IMR-90 (cell line): ENCODE measurements around the gene RPL41. TPM values are rescaled to one million over a fixed set of nuclear protein-coding genes. Genes with fewer than 3 reads are reported as not detected.

Experiments
- ATAC-seq: fragments of 200-7000 bp; cut with Tn5 transposase; 2 replicates; pipeline ENCODE4 v1.9.1; 2020; ENCODE audit warnings: low read depth, mild to moderate bottlenecking, moderate library complexity
- BruUV-seq: library from RNA; stranded (reverse); fragments of 400-500 nt; replicated peaks from 2 replicates; lab custom pipeline; 2021; lab: Mats Ljungman, UMichigan
- CTCF ChIA-PET: fragments of 300-600 bp; formaldehyde crosslinking; extraction: SDS; loops from one replicate; lab custom pipeline; 2021; ENCODE audit warnings: antibody characterized with exemption; lab: Yijun Ruan, JAX
- POLR2A ChIA-PET: fragments of 300-600 bp; sonication (Branson Sonifier 250); formaldehyde crosslinking; loops from one replicate; lab custom pipeline; 2022; ENCODE audit warnings: antibody characterized with exemption; ENCODE audit not compliant: unreplicated experiment; lab: Charles Lee
- DNase-seq: peaks from one replicate; pipeline ENCODE4 v3.0.0; 2013
- H2AFZ ChIP-seq: replicated peaks from 2 replicates; pipeline ENCODE3; 2013; ENCODE audit warnings: low read length, mild to moderate bottlenecking; ENCODE audit not compliant: poor library complexity
- H2AK5ac ChIP-seq: 2 replicates; pipeline ENCODE4 v1.6.1; 2013; ENCODE audit warnings: low read depth, low read length, inconsistent platforms
- H2AK9ac ChIP-seq: replicated peaks from 2 replicates; pipeline ENCODE3; 2013; ENCODE audit warnings: mild to moderate bottlenecking, low read depth, low read length, moderate library complexity; ENCODE audit not compliant: poor library complexity
- H2BK120ac ChIP-seq: 2 replicates; pipeline ENCODE4 v1.6.1; 2013; ENCODE audit warnings: low read depth, low read length, inconsistent platforms
- H2BK15ac ChIP-seq: 3 replicates; pipeline ENCODE4 v1.6.1; 2013; ENCODE audit warnings: low read depth, low read length, inconsistent platforms
- H2BK20ac ChIP-seq: 2 replicates; pipeline ENCODE4 v1.6.1; 2013; ENCODE audit warnings: low read depth, mild to moderate bottlenecking, inconsistent platforms, low read length, moderate library complexity
- H2BK5ac ChIP-seq: 2 replicates; pipeline ENCODE4 v1.6.1; 2013; ENCODE audit warnings: mild to moderate bottlenecking, low read depth, low read length, inconsistent platforms; ENCODE audit not compliant: poor library complexity, severe bottlenecking
- H3K14ac ChIP-seq: replicated peaks from 2 replicates; pipeline ENCODE4 v1.6.1; 2013; ENCODE audit warnings: low read depth, low read length, inconsistent platforms
- H3K18ac ChIP-seq: 2 replicates; pipeline ENCODE4 v1.6.1; 2013; ENCODE audit warnings: low read depth, low read length, control low read depth
- H3K23ac ChIP-seq: 2 replicates; pipeline ENCODE4 v1.6.1; 2013; ENCODE audit warnings: low read depth, low read length, inconsistent platforms
- H3K27ac ChIP-seq: 2 replicates; pipeline ENCODE4 v1.5.1; 2013; ENCODE audit warnings: mild to moderate bottlenecking, control low read depth, low read length; ENCODE audit not compliant: insufficient read depth
- H3K27me3 ChIP-seq: 2 replicates; pipeline ENCODE4 v1.6.1; 2013; ENCODE audit warnings: low read length; ENCODE audit not compliant: control insufficient read depth, insufficient read depth
- H3K36me3 ChIP-seq: 2 replicates; pipeline ENCODE4 v1.6.1; 2013; ENCODE audit warnings: low read length, mixed read lengths; ENCODE audit not compliant: control insufficient read depth, insufficient read depth
- H3K4ac ChIP-seq: 2 replicates; pipeline ENCODE4 v1.6.1; 2013; ENCODE audit warnings: low read depth, low read length, inconsistent platforms
- H3K4me1 ChIP-seq: 2 replicates; pipeline ENCODE4 v1.6.1; 2013; ENCODE audit warnings: low read length, mixed read lengths; ENCODE audit not compliant: control insufficient read depth, insufficient read depth
- H3K4me2 ChIP-seq: 2 replicates; pipeline ENCODE4 v1.6.1; 2013; ENCODE audit warnings: low read depth, mild to moderate bottlenecking, control low read depth, low read length, moderate library complexity
- H3K4me3 ChIP-seq: 2 replicates; pipeline ENCODE4 v1.5.1; 2013; ENCODE audit warnings: low read depth, mild to moderate bottlenecking, control low read depth, low read length, moderate library complexity; ENCODE audit not compliant: insufficient read depth
- H3K56ac ChIP-seq: 2 replicates; pipeline ENCODE4 v1.6.1; 2013; ENCODE audit warnings: low read length, inconsistent platforms; ENCODE audit not compliant: insufficient read depth; ENCODE audit errors: extremely low read depth
- H3K79me1 ChIP-seq, 2 experiments: 2 replicates each; pipeline ENCODE4 v1.6.1; 2013; ENCODE audit warnings: low read length in 2 of 2, inconsistent platforms in 1 of 2, low read depth in 1 of 2
- H3K9ac ChIP-seq: 2 replicates; pipeline ENCODE4 v1.6.1; 2013; ENCODE audit warnings: low read depth, low read length, control low read depth
- H3K9me1 ChIP-seq: 2 replicates; pipeline ENCODE4 v1.6.1; 2013; ENCODE audit warnings: low read length, inconsistent platforms; ENCODE audit not compliant: insufficient read depth
- H3K9me3 ChIP-seq: 2 replicates; pipeline ENCODE4 v1.6.1; 2013; ENCODE audit warnings: low read length; ENCODE audit not compliant: control insufficient read depth, insufficient read depth
- H4K20me1 ChIP-seq: 2 replicates; pipeline ENCODE4 v1.6.1; 2013; ENCODE audit warnings: low read length, inconsistent platforms; ENCODE audit not compliant: insufficient read depth
- H4K5ac ChIP-seq: 2 replicates; pipeline ENCODE4 v1.6.1; 2013; ENCODE audit warnings: mild to moderate bottlenecking, low read depth, low read length, control low read depth
- H4K8ac ChIP-seq, 2 experiments: 2 replicates each; pipeline ENCODE4 v1.6.1; 2013; ENCODE audit warnings: low read depth in 2 of 2, low read length in 2 of 2, control low read depth in 1 of 2, inconsistent platforms in 1 of 2
- H4K91ac ChIP-seq: 2 replicates; pipeline ENCODE4 v1.6.1; 2013; ENCODE audit warnings: low read depth, low read length, inconsistent platforms; ENCODE audit not compliant: insufficient read depth
- BHLHE40 ChIP-seq: fragments of 150-350 bp; IDR thresholded peaks from 2 replicates; pipeline ENCODE4 v1.6.1; 2016; ENCODE audit warnings: mild to moderate bottlenecking, low read depth, low read length
- CEBPB ChIP-seq: IDR thresholded peaks from 2 replicates; pipeline ENCODE4 v1.6.1; 2012; ENCODE audit warnings: low read depth, low read length, improper control_type of control experiment
- CHD1 ChIP-seq: IDR thresholded peaks from 2 replicates; pipeline ENCODE4 v1.6.1; 2012; ENCODE audit warnings: low read depth, low read length, improper control_type of control experiment
- FOS ChIP-seq: fragments of 150-350 bp; IDR thresholded peaks from 2 replicates; pipeline ENCODE4 v1.6.1; 2016; ENCODE audit warnings: low read depth, low read length
- MAFK ChIP-seq: IDR thresholded peaks from 2 replicates; pipeline ENCODE4 v1.6.1; 2012; ENCODE audit warnings: low read depth, low read length, improper control_type of control experiment
- MAZ ChIP-seq: IDR thresholded peaks from 2 replicates; pipeline ENCODE4 v1.6.1; 2012; ENCODE audit warnings: low read depth, mild to moderate bottlenecking, low read length, improper control_type of control experiment, moderate library complexity, borderline replicate concordance
- MXI1 ChIP-seq: IDR thresholded peaks from 2 replicates; pipeline ENCODE4 v1.6.1; 2012; ENCODE audit warnings: low read depth, mild to moderate bottlenecking, low read length, moderate library complexity, borderline replicate concordance
- NFE2L2 ChIP-seq: fragments of 150-350 bp; IDR thresholded peaks from 2 replicates; pipeline ENCODE4 v1.6.1; 2016; ENCODE audit warnings: low read depth, mild to moderate bottlenecking, low read length
- POLR2A ChIP-seq: IDR thresholded peaks from 2 replicates; pipeline ENCODE4 v1.6.1; 2012; ENCODE audit warnings: mild to moderate bottlenecking, low read depth, low read length
- RAD21 ChIP-seq: IDR thresholded peaks from 2 replicates; pipeline ENCODE4 v1.6.1; 2012; ENCODE audit warnings: low read length, improper control_type of control experiment
- RCOR1 ChIP-seq: IDR thresholded peaks from 2 replicates; pipeline ENCODE4 v1.6.1; 2012; ENCODE audit warnings: mild to moderate bottlenecking, low read length, improper control_type of control experiment; ENCODE audit not compliant: insufficient replicate concordance
- RFX5 ChIP-seq: IDR thresholded peaks from 2 replicates; pipeline ENCODE4 v1.8.0; 2012; ENCODE audit warnings: low read depth, mild to moderate bottlenecking, low read length, moderate library complexity
- SMC3 ChIP-seq: fragments of 150-350 bp; IDR thresholded peaks from 2 replicates; pipeline ENCODE4 v1.6.1; 2016; ENCODE audit warnings: low read depth, mild to moderate bottlenecking, antibody characterized with exemption, low read length, moderate library complexity
- WGBS, 2 experiments: methylation state at CpG; one replicate each; pipeline versions ENCODE4 v1.1.5 to v1.1.7; 2013; ENCODE audit warnings: missing lambda C conversion rate in 2 of 2; ENCODE audit not compliant: insufficient read length in 1 of 2; ENCODE audit errors: extremely low coverage in 2 of 2; 5-methylcytosine and 5-hydroxymethylcytosine counted together
- dilution Hi-C: fragments of 300-500 bp; cut with HindIII; formaldehyde crosslinking; loops from one replicate; pipeline ENCODE4 v1.14.3; 2018; ENCODE audit warnings: low sequenced_read_pairs; ENCODE audit not compliant: unreplicated experiment
- in situ Hi-C: fragments of 300-500 bp; cut with MboI; formaldehyde crosslinking; loops from 3 replicates; pipeline ENCODE4 v1.14.3; 2019; ENCODE audit warnings: low sequenced_read_pairs, inconsistent platforms, mixed read lengths
- intact Hi-C: fragments of 100-400 bp; cut with micrococcal nuclease; formaldehyde crosslinking; loops from 2 replicates; pipeline ENCODE4 v1.10.0; 2022
- polyA plus RNA-seq, 3 experiments: library from polyadenylated mRNA; depleted of rRNA; stranded (reverse); fragments of >200 nt; gene quantifications; 2 replicates each; pipeline ENCODE4 v1.2.3, GENCODE V29; 2012; ENCODE audit warnings: low replicate concordance in 1 of 3
- total RNA-seq: library from RNA; depleted of rRNA; stranded (reverse); fragments of >200 nt; gene quantifications from 2 replicates; pipeline ENCODE4 v1.2.3, GENCODE V29; 2012
- TF ChIP-seq, protein P1 (sequence below): fragments of 150-350 bp; IDR thresholded peaks from 2 replicates; pipeline ENCODE4 v1.6.1; 2017; ENCODE audit warnings: mild to moderate bottlenecking, antibody characterized with exemption, low read length, low read depth
- TF ChIP-seq, protein P2 (sequence below): conservative IDR thresholded peaks from 2 replicates; pipeline ENCODE4 v1.5.1; 2012; ENCODE audit warnings: mild to moderate bottlenecking, low read depth, low read length, improper control_type of control experiment
- TF ChIP-seq, protein P3 (sequence below): fragments of 150-350 bp; IDR thresholded peaks from 2 replicates; pipeline ENCODE4 v1.6.1; 2016; ENCODE audit warnings: low read depth, mild to moderate bottlenecking, low read length, moderate library complexity, borderline replicate concordance

The RPL41 gene
- total and polyA plus RNA-seq, 2 of the 4 experiments (the other 2 are of a cell fraction) = 1,119 to 9,394 TPM

DNA sequence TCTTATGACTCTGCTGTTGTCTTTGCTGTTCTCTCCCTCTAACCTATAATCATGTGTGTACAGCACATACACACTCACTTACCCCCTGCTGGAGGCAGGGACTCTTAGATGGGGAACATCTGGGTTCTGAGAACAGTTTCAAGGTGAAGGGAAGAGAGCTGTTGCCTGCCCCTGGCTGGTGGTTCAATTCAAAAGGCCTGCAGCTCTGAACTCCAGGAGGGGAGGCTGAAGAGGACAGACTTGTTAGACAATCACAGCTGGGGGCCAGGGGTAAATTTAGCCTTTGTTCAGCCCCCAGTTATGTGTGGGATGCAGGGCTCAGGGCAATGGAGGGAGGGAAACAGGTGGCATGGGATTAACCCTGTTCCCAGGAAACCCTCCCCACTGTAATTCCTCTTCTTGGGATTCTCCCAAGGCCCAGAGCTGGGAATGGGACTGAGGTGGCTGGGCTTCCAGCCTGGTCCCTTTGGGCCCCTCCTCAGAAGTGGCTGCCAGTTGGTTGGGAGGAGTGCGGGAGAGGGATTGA is 37.9 kb downstream of the RPL41 start:
- Histone ChIP-seq H3K56ac (no peak overlapping the region), H3K4me3 (no peak overlapping the region), H2BK15ac (no peak overlapping the region), H3K27ac (no peak overlapping the region), H4K91ac (no peak overlapping the region), H3K79me1 (peaks cover 22 to 55% of the 10 kb centered on the region in 2 experiments), H3K14ac (no peak overlapping the region), H3K27me3 (no peaks in the 10 kb centered on the region), H3K4me2 (no peak overlapping the region), H3K4ac (no peak overlapping the region), H3K9ac (no peak overlapping the region), H2BK20ac (no peak overlapping the region), H4K8ac (no peak overlapping the region), H2BK120ac (no peak overlapping the region), H3K9me3 (no peaks in the 10 kb centered on the region), H2AK9ac (peak overlapping the region; percentile 68), H3K9me1 (peaks cover 14% of the 10 kb centered on the region), H3K18ac (no peak overlapping the region), H4K5ac (no peak overlapping the region), H2BK5ac (no peak overlapping the region), H3K36me3 (peaks cover 8% of the 10 kb centered on the region), H4K20me1 (peaks cover 10% of the 10 kb centered on the region), H3K4me1 (peaks cover 13% of the 10 kb centered on the region), H2AK5ac (no peak overlapping the region), H2AFZ (no peak overlapping the region), H3K23ac (no peak overlapping the region)
- TF ChIP-seq, protein P1, sequence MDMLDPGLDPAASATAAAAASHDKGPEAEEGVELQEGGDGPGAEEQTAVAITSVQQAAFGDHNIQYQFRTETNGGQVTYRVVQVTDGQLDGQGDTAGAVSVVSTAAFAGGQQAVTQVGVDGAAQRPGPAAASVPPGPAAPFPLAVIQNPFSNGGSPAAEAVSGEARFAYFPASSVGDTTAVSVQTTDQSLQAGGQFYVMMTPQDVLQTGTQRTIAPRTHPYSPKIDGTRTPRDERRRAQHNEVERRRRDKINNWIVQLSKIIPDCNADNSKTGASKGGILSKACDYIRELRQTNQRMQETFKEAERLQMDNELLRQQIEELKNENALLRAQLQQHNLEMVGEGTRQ = no peak
- TF ChIP-seq SMC3 (no peak), FOS (no peak), RCOR1 (no peak), CHD1 (no peak), MAFK (no peak), RAD21 (no peak), MXI1 (no peak), NFE2L2 (no peak), CEBPB (no peak), RFX5 (no peak), MAZ (no peak), POLR2A (no peak), BHLHE40 (no peak)
- TF ChIP-seq, protein P2, sequence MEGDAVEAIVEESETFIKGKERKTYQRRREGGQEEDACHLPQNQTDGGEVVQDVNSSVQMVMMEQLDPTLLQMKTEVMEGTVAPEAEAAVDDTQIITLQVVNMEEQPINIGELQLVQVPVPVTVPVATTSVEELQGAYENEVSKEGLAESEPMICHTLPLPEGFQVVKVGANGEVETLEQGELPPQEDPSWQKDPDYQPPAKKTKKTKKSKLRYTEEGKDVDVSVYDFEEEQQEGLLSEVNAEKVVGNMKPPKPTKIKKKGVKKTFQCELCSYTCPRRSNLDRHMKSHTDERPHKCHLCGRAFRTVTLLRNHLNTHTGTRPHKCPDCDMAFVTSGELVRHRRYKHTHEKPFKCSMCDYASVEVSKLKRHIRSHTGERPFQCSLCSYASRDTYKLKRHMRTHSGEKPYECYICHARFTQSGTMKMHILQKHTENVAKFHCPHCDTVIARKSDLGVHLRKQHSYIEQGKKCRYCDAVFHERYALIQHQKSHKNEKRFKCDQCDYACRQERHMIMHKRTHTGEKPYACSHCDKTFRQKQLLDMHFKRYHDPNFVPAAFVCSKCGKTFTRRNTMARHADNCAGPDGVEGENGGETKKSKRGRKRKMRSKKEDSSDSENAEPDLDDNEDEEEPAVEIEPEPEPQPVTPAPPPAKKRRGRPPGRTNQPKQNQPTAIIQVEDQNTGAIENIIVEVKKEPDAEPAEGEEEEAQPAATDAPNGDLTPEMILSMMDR = no peak
- TF ChIP-seq, protein P3, sequence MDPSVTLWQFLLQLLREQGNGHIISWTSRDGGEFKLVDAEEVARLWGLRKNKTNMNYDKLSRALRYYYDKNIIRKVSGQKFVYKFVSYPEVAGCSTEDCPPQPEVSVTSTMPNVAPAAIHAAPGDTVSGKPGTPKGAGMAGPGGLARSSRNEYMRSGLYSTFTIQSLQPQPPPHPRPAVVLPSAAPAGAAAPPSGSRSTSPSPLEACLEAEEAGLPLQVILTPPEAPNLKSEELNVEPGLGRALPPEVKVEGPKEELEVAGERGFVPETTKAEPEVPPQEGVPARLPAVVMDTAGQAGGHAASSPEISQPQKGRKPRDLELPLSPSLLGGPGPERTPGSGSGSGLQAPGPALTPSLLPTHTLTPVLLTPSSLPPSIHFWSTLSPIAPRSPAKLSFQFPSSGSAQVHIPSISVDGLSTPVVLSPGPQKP = no peak
- no CpG with 5 or more reads among the region's 1 CpG for WGBS, 2 experiments
- dilution Hi-C loops = no loop called here
- ChIA-PET CTCF (interaction anchor here (0.8 kb wide), 1 partner anchor 36 kb away, joined by 3 read pairs; the partner anchor contains the start of gene ZC3H10), POLR2A (no interaction called here)
- in situ Hi-C loops = no loop called here
- intact Hi-C loops = no loop called here
- BruUV-seq = no TSS peak
- ATAC-seq (no peak), DNase-seq (no peak)
